ENCODE results near the gene RASGRP1. TPM values are rescaled to one million over a fixed set of nuclear protein-coding genes. Genes with fewer than 3 reads are reported as not detected.

Gene RASGRP1
- total RNA-seq, 4 donors from 2014 or later = 0.29 to 0.99 (median 0.66) TPM

- H3K9me3 ChIP-seq = no peaks in the 10 kb centered on the region
- intact Hi-C loops (cut with DNase I) = no loop called here
- no peak for TF ChIP-seq EP300 (IDR thresholded peaks at IDR 0.05)
- no peak for TF ChIP-seq POLR2AphosphoS5 (IDR thresholded peaks at IDR 0.05)
- H3K27ac ChIP-seq (replicated peaks in 1 of 4) = no peak overlapping the region
- 87% methylated on average over 4 of the region's 4 CpGs for WGBS
- no peak overlapping the region for H3K4me3 ChIP-seq
- no peaks in the 10 kb centered on the region for H3K36me3 ChIP-seq
- no peaks in the 10 kb centered on the region for H3K4me1 ChIP-seq
- H3K27me3 ChIP-seq = peaks cover 0 to 13% (median 0%) of the 10 kb centered on the region in 4 donors
- DNase-seq (ENCODE audit: extremely low spot score) = no peak
These were observed 44.6 kb upstream of the RASGRP1 start for GRCh38 chr15:38609097-38609738.

- Histone ChIP-seq H3K4me3 (no peak overlapping the region), H3K36me3 (no peaks in the 10 kb centered on the region), H3K9me3 (no peaks in the 10 kb centered on the region), H3K27me3 (peaks cover 0 to 13% (median 0%) of the 10 kb centered on the region in 4 donors), H3K27ac (replicated peaks in 1 of 4) (no peak overlapping the region), H3K4me1 (no peaks in the 10 kb centered on the region)
- no peak for TF ChIP-seq POLR2AphosphoS5 (IDR thresholded peaks at IDR 0.05)
- TF ChIP-seq CTCF (IDR thresholded peaks at IDR 0.05) = no peak
- TF ChIP-seq EP300 (IDR thresholded peaks at IDR 0.05) = no peak
- TF ChIP-seq POLR2A (IDR thresholded peaks at IDR 0.05; ENCODE audit: low read depth) = no peak
- DNase-seq (ENCODE audit: extremely low spot score) = no peak
- intact Hi-C loops (cut with DNase I) = no loop called here
- 81% methylated on average over 7 of the region's 7 CpGs for WGBS
These were observed 44.1 kb upstream of the RASGRP1 start for GRCh38 chr15:38608682-38609081.

GRCh38 chr15:38605744-38606143, 41.1 kb upstream of the RASGRP1 start:
- intact Hi-C loops (cut with DNase I) = no loop called here
- Histone ChIP-seq H3K4me3 (no peak overlapping the region), H3K27ac (replicated peaks in 1 of 4) (no peak overlapping the region), H3K9me3 (no peaks in the 10 kb centered on the region), H3K36me3 (no peaks in the 10 kb centered on the region), H3K4me1 (no peaks in the 10 kb centered on the region), H3K27me3 (peaks cover 0 to 13% (median 0%) of the 10 kb centered on the region in 4 donors)
- no peak for DNase-seq (ENCODE audit: extremely low spot score)
- TF ChIP-seq POLR2A (IDR thresholded peaks at IDR 0.05; ENCODE audit: low read depth) = no peak
- 94% methylated on average over 3 of the region's 3 CpGs for WGBS

- H3K4me3 ChIP-seq = no peak overlapping the region
- H3K36me3 ChIP-seq = no peaks in the 10 kb centered on the region
- no peaks in the 10 kb centered on the region for H3K4me1 ChIP-seq
- H3K27ac ChIP-seq (replicated peaks in 1 of 4) = no peak overlapping the region
- TF ChIP-seq POLR2AphosphoS5 (IDR thresholded peaks at IDR 0.05) (no peak), CTCF (IDR thresholded peaks at IDR 0.05) (no peak), EP300 (IDR thresholded peaks at IDR 0.05) (no peak), POLR2A (IDR thresholded peaks at IDR 0.05; ENCODE audit: low read depth) (no peak)
- H3K27me3 ChIP-seq = peaks cover 0 to 13% (median 0%) of the 10 kb centered on the region in 4 donors
- DNase-seq (ENCODE audit: extremely low spot score) = no peak
- H3K9me3 ChIP-seq = no peaks in the 10 kb centered on the region
- intact Hi-C loops (cut with DNase I) = no loop called here
- WGBS = 97% methylated on average over 5 of the region's 5 CpGs
These were observed 39.1 kb upstream of the RASGRP1 start for GRCh38 chr15:38603672-38604071.

- Histone ChIP-seq H3K27me3 (peaks cover 0 to 13% (median 0%) of the 10 kb centered on the region in 4 donors), H3K4me3 (no peak overlapping the region), H3K27ac (replicated peaks in 1 of 4) (no peak overlapping the region), H3K4me1 (no peaks in the 10 kb centered on the region), H3K9me3 (no peaks in the 10 kb centered on the region), H3K36me3 (no peaks in the 10 kb centered on the region)
- TF ChIP-seq EP300 (IDR thresholded peaks at IDR 0.05) = no peak
- TF ChIP-seq POLR2A (IDR thresholded peaks at IDR 0.05; ENCODE audit: low read depth) = no peak
- no peak for TF ChIP-seq POLR2AphosphoS5 (IDR thresholded peaks at IDR 0.05)
- TF ChIP-seq CTCF (IDR thresholded peaks at IDR 0.05) = no peak
- 70% methylated on average over 7 of the region's 7 CpGs for WGBS
- intact Hi-C loops (cut with DNase I) = no loop called here
- no peak for DNase-seq (ENCODE audit: extremely low spot score)
These were observed 38.5 kb upstream of the RASGRP1 start for GRCh38 chr15:38602910-38603670.
